ENCODE measurements around the gene SEPTIN12.
"Not testable (repeated sequence)": the region's sequence is repeated elsewhere in the genome, so short reads cannot be mapped to it uniquely, and the experiment has no call there.

The SEPTIN12 gene

GRCh38 chr16:4750896-4751295 lies 37.2 kb downstream of the SEPTIN12 start:
- no peak for DNase-seq

- no peak for DNase-seq
These were observed 38.4 kb downstream of the SEPTIN12 start for GRCh38 chr16:4749700-4750257.

- DNase-seq: no peak
These were observed 39.3 kb downstream of the SEPTIN12 start for GRCh38 chr16:4748682-4749411.

GRCh38 chr16:4747906-4748681 lies 40.1 kb downstream of the SEPTIN12 start:
- no peak for DNase-seq

GRCh38 chr16:4746991-4747574 lies 41.1 kb downstream of the SEPTIN12 start:
- no peak for DNase-seq

GRCh38 chr16:4746215-4746614 lies 41.9 kb downstream of the SEPTIN12 start:
- no peak for DNase-seq

- DNase-seq: no peak
These were observed 42.9 kb downstream of the SEPTIN12 start for GRCh38 chr16:4745274-4745569.

GRCh38 chr16:4744555-4745273 lies 43.4 kb downstream of the SEPTIN12 start:
- DNase-seq: no peak

GRCh38 chr16:4743226-4743878 lies 44.8 kb downstream of the SEPTIN12 start:
- no peak for DNase-seq

- not testable (repeated sequence) for DNase-seq
These were observed 49.8 kb downstream of the SEPTIN12 start for GRCh38 chr16:4738370-4738769.

GRCh38 chr16:4737545-4737944 lies 50.6 kb downstream of the SEPTIN12 start:
- no peak for DNase-seq

GRCh38 chr16:4736546-4736945 lies 51.6 kb downstream of the SEPTIN12 start:
- no peak for DNase-seq

- DNase-seq: peak; percentile 51 to 54
These were observed 53.2 kb downstream of the SEPTIN12 start for GRCh38 chr16:4734730-4735535.

GRCh38 chr16:4734063-4734729 lies 53.9 kb downstream of the SEPTIN12 start, which contains the start of the genes ANKS3 and DNAAF8:
Gene ANKS3, minus strand, starts transcription at chr16:4734271. Its CDS starts 4,122 bp downstream, at chr16:4730149.
Gene DNAAF8, plus strand, starts transcription at chr16:4734537. Its CDS starts 1,978 bp downstream, at chr16:4736515.
- DNase-seq: peak; percentile 40 to 47

- DNase-seq: no peak
These were observed 54.4 kb downstream of the SEPTIN12 start for GRCh38 chr16:4733747-4734062.

- no peak for DNase-seq
These were observed 54.9 kb downstream of the SEPTIN12 start for GRCh38 chr16:4733211-4733742.

- no peak for DNase-seq
These were observed 58.3 kb downstream of the SEPTIN12 start for GRCh38 chr16:4729876-4730275.

GRCh38 chr16:4728676-4729075 lies 59.5 kb downstream of the SEPTIN12 start:
- no peak for DNase-seq

Data from Kasumi-1 (cell line).